ENCODE measurements around the gene NRARP.

NRARP gene

DNA sequence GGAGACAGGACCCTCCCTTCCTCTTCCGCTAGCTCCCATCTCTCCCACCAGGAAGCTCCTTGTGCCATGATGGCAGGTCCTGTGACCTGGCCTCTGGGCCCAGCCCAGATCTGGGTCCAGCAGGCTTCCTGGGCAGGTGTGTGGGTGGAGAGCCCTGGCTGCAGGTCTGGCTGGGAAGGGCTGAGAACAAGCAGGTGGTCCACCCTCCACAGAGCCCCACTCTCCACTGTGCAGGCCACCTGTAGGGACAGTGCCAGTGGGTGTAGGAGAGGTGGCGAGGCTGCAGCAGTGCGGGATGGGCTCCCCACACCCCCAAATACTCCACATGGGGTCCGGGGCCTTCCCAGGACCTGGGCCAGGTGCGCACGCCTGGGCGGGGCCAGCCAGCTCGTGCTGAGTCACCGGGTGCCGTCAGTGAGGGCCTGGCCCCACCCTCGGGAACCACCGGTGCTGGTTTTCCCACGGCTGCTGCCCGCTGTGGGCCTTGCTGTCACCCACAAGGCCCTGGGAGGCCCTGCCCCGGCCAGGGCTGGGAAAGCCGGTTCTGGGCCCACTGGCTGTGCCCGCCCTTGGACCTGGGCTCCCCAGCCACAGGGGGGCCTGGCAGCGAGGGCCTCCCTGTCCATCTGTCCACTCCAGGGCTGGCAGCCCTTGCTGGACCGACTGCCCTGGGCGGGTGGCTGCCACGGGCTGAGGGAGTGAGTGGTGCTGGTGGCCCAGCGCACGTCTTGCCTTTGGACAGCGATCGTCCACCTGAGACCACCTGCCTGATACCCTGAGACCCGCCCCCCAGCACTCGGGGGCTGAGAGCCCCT, 9.3 kb upstream of the NRARP start:
- H3K36me3 ChIP-seq (ENCODE audit: insufficient read depth, low read length) = no peaks in the 10 kb centered on the region
- peaks cover 49% of the 10 kb centered on the region for H3K4me1 ChIP-seq (ENCODE audit: insufficient read depth, low read length)
- no peaks in the 10 kb centered on the region for H3K27me3 ChIP-seq (ENCODE audit: insufficient read depth, low read length)
- H2AFZ ChIP-seq (ENCODE audit: low read depth, low read length) = no peak overlapping the region
- no peaks in the 10 kb centered on the region for H3K9me3 ChIP-seq (ENCODE audit: low read length)
- no peak overlapping the region for H3K4me3 ChIP-seq (ENCODE audit: low read length)

DNA sequence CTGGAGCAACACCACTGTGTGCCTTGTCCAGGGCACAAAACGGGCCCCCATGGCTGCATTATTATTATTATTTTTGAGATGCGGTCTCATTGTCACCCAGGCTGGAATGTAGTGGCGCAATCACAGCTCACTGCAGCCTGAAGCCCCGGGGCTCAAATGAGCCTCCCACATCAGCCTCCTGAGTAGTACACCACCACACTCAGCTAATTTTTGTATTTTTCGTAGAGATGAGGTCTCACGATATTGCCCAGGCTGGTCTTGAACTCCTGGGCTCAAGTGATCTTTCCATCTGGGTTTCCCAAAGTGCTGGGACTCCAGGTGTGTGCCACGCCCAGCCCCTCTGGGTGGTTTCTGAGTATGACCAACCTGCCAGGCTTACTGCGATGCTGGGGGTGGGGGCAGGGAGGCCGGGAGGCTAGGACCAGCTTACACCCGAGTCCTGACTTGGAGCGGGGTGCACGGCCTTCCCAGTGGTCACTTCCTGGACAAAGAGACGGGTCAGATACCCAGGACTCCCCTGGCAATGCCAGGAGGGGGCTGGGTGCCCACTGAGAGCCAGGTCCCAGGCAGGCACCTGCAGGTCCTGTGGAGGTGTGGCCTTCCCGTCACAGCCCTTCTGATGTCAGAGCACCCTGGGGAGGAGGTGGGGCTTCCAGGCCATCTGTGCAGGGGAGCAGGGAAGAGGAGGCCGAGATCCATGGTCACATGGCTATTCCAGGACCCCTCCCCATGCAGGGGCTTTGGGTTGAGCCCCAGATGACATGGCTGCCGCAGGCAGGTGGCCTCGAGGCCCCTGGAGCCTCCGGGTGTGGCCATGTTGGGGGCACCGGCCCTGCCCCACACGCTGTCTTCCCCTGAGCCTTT, 8.3 kb upstream of the NRARP start:
- no peaks in the 10 kb centered on the region for H3K9me3 ChIP-seq (ENCODE audit: low read length)
- no peak overlapping the region for H2AFZ ChIP-seq (ENCODE audit: low read depth, low read length)
- no peak overlapping the region for H3K4me3 ChIP-seq (ENCODE audit: low read length)
- no peaks in the 10 kb centered on the region for H3K27me3 ChIP-seq (ENCODE audit: insufficient read depth, low read length)
- H3K4me1 ChIP-seq (ENCODE audit: insufficient read depth, low read length) = peaks cover 55% of the 10 kb centered on the region
- no peaks in the 10 kb centered on the region for H3K36me3 ChIP-seq (ENCODE audit: insufficient read depth, low read length)

DNA sequence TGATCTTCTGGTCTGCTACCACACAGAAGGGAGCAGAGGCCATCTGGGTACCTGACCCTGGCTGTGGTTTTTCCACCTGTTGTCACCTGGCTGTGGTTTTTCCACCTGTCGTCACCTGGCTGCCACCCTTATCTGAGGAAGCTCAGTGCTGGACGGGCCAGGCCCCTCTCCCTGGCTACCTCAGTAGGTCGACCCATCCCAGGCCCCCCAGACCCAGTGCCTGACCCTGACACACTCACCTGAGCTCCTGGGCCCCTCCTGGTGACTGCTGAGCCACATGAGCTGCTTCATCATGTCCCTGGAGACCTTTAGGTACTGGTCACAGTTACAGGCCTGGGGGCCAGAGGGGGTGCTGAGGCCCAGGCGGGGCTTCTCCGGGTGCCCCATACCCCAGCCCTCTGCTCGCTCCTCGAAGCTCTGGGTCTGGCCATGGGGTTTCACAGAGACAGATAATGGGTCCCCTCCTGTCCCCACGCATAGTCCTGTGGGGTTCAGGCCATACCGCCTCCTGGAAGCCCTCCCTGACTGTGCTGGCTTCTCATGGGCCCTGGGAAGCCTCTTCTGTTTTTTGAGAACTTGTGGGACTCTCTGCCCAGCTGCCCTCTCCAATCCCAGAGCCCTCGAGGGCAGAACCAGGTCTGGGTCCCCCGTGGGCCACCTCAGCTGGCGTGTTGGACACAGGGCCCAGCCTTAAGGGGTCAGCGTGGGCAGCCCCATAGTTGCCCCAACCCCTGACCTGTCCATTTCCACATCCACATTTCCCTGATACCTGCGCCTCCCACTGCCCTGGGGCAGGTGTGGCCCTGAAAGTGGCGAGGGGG, 7.5 kb upstream of the NRARP start:
- peaks cover 55% of the 10 kb centered on the region for H3K4me1 ChIP-seq (ENCODE audit: insufficient read depth, low read length)

DNA sequence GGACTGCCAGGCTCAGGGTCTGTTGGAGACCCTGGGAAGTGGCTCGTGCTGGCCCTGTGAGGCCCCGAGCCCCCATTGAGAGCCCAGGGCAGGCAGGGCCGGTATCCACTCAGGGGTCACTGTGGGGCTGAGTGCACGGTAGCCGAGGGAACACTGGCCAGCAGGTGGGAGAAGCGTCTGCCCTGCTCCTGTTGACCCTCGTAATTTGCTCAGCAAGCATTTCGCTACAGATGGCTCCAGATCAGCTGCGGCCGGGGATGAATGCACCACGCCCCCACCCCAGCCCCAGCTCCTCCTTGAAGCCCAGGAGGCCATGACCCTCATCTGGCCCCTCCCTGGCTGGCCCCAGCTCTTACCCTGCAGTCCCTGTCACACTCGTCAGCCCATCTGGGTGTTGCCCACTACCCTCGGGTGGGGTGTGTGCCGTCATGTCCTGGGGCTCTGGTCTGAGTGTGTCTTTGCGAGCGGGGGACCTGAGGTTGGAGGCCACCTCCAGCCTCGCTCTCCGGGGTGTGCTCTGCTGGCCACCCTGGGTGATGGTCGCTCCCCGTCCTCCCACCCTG, 6.1 kb upstream of the NRARP start:
- H3K36me3 ChIP-seq (ENCODE audit: insufficient read depth, low read length) = no peaks in the 10 kb centered on the region
- H3K9me3 ChIP-seq (ENCODE audit: low read length) = no peaks in the 10 kb centered on the region
- H3K27me3 ChIP-seq (ENCODE audit: insufficient read depth, low read length) = no peaks in the 10 kb centered on the region
- H2AFZ ChIP-seq (ENCODE audit: low read depth, low read length) = no peak overlapping the region
- H3K4me3 ChIP-seq (ENCODE audit: low read length) = no peak overlapping the region
- peaks cover 56% of the 10 kb centered on the region for H3K4me1 ChIP-seq (ENCODE audit: insufficient read depth, low read length)

More for the DNA sequence above, 7.5 kb upstream of the NRARP start:
- Histone ChIP-seq H3K27me3 (ENCODE audit: insufficient read depth, low read length) (no peaks in the 10 kb centered on the region), H3K9me3 (ENCODE audit: low read length) (no peaks in the 10 kb centered on the region), H3K4me3 (ENCODE audit: low read length) (no peak overlapping the region), H3K36me3 (ENCODE audit: insufficient read depth, low read length) (no peaks in the 10 kb centered on the region), H2AFZ (ENCODE audit: low read depth, low read length) (no peak overlapping the region)

DNA sequence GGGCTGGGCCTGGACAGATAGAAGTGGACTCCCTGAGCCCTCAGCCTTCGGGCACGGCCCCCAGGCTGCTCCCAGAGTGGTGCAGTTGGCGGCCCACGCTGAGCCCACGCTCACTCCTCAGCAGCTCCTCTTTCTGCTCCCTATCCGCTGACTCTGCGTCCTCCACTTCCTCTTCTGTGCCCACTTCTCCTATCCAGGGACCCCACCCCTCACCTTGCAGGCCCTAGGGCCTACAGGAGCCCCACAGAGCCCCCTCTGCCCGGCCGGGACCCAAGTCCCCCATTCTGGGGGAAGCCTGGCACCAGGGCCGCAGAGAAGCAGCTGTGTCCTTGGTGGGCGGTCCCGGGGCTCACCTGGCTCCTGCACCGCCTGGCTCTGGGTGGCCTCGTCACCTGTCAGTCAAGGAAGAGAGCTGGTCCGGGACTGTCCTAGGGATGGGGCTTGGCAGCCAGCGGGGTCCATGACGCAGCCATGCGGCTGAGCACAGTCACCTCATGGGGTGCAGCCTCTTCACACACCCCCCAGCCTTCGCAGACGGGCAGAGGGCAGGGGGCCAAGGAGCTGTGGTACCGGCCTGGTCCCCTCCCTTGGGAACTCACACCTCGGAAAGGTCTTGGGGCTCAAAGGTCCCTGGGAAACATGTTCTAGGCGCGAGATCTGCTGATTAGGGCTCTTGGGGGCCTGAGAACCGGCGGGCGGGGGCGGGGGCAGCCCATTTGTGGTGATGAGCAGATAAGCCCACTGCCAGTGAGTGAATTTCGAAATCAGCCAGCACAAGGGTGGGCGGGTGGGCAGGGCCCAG, 5.4 kb upstream of the NRARP start:
- H3K9me3 ChIP-seq (ENCODE audit: low read length) = no peaks in the 10 kb centered on the region
- H3K4me1 ChIP-seq (ENCODE audit: insufficient read depth, low read length) = peaks cover 62% of the 10 kb centered on the region
- no peaks in the 10 kb centered on the region for H3K36me3 ChIP-seq (ENCODE audit: insufficient read depth, low read length)
- no peaks in the 10 kb centered on the region for H3K27me3 ChIP-seq (ENCODE audit: insufficient read depth, low read length)
- H2AFZ ChIP-seq (ENCODE audit: low read depth, low read length) = no peak overlapping the region
- no peak overlapping the region for H3K4me3 ChIP-seq (ENCODE audit: low read length)

DNA sequence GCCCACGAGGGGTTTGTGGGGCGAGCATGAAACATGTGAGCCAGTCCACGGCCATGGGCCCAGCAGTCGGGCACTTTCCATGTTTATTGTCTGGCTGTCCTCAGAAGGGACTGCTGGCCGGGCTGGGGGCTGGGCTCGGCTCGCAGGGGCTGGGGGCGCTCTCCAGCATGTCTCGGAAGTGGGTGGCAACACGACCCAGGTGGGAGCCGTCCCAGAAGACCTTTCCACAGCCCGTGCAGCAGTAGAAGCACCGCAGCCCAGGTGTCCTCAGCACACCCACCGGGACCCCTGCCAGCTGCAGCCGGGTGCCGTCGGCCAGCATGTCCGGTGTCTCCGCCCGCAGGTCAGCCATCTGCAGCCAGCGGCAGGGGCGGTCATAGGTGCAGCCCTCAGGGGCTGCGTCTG, 4.8 kb upstream of the NRARP start:
- Histone ChIP-seq H3K36me3 (ENCODE audit: insufficient read depth, low read length) (no peaks in the 10 kb centered on the region), H3K4me3 (ENCODE audit: low read length) (no peak overlapping the region), H3K4me1 (ENCODE audit: insufficient read depth, low read length) (peaks cover 63% of the 10 kb centered on the region), H2AFZ (ENCODE audit: low read depth, low read length) (no peak overlapping the region), H3K9me3 (ENCODE audit: low read length) (no peaks in the 10 kb centered on the region), H3K27me3 (ENCODE audit: insufficient read depth, low read length) (no peaks in the 10 kb centered on the region)

DNA sequence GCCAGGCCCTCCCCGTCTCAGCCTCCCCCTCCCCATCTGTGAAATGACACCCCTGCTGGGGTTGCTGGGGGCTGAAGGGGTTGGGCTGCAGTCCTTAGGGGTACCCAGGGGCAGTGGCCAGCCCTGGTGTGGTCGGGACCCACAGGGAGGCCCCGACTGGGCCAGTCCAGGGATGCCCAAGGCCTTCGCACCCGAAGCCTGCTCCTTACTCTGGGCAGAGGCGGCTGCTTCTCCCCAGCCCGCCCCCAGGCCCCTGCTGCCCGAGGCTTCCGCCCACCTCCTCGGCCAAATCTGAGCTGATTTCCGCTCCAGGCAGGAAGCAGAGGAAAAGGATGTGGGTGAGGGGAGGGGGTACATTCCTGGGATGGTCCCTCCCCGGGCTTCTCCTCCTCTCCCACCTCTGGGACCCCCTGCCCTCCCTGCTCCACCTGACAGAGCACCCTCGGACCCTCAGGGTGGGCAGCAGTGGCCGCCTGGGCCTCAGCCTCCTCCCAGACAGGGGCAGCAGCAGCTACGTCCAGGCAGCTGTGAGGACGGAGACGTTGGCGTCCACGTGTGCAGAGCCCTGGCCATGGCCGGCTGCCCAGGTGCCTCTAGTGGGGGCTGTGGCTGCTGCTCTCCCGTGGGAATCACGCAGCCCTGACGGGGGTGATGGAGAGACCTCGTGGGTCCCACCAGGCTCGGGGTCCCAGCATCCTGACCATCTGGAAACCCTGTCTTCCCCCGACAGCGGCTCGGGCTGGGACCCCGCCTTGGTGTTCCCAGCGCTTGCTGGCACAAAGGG, 4.2 kb upstream of the NRARP start:
- Histone ChIP-seq H2AFZ (ENCODE audit: low read depth, low read length) (no peak overlapping the region), H3K27me3 (ENCODE audit: insufficient read depth, low read length) (no peaks in the 10 kb centered on the region), H3K9me3 (ENCODE audit: low read length) (no peaks in the 10 kb centered on the region), H3K4me3 (ENCODE audit: low read length) (no peak overlapping the region), H3K36me3 (ENCODE audit: insufficient read depth, low read length) (no peaks in the 10 kb centered on the region), H3K4me1 (ENCODE audit: insufficient read depth, low read length) (peaks cover 62% of the 10 kb centered on the region)

DNA sequence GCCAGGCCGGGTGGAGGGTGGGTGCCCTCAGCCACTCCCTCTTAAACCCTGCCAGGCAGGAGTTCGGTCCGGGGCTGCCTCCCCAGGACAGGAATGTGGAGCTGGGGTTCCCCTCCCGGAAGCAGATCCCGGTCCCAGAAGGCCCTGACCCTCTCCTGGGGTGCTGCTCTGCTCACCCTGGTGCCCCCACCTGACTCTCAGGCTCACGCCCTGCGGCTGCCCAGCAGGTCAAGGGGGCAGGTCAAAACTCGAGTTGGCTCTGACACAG, 3.7 kb upstream of the NRARP start:
- Histone ChIP-seq H3K4me1 (ENCODE audit: insufficient read depth, low read length) (peaks cover 57% of the 10 kb centered on the region), H3K27me3 (ENCODE audit: insufficient read depth, low read length) (no peaks in the 10 kb centered on the region), H2AFZ (ENCODE audit: low read depth, low read length) (no peak overlapping the region), H3K4me3 (ENCODE audit: low read length) (no peak overlapping the region), H3K36me3 (ENCODE audit: insufficient read depth, low read length) (no peaks in the 10 kb centered on the region), H3K9me3 (ENCODE audit: low read length) (no peaks in the 10 kb centered on the region)

DNA sequence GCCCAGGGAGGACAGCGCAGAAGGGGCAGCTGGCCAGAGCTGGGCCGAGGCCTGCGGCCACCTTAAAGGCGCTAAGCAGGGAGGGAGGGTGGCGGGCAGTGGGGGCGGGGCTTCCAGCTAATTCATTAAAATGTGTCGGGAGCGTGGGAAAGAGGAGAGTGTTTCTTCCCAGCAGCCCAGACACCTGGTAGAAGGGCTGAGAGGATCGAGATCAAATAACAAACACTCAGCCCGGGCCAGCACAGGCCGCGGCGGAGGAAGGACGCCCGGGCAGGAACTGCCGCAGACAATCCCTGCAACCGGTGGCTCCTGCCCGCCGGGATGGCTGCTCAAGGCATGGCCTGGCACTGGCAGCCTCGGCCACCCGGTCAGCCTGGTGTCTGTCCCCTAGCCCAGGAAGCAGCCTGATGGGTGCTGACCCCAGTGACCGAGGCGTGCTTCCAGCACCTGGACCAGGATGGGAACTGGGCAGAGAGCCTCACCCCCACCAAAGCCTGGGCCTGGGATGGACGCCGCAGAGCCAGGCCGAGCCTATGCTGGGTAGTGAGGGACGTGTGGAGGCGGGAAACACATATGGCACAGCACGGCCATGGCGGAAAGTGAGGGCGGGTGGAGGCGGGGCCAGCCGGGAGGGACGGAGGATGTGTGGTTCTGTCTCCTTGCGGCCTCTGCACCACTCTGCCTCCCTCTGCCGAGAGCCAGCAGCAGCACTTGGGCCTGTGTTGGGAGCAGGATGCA, 3.2 kb upstream of the NRARP start:
- Histone ChIP-seq H3K4me3 (ENCODE audit: low read length) (no peak overlapping the region), H2AFZ (ENCODE audit: low read depth, low read length) (no peak overlapping the region), H3K36me3 (ENCODE audit: insufficient read depth, low read length) (no peaks in the 10 kb centered on the region), H3K4me1 (ENCODE audit: insufficient read depth, low read length) (peaks cover 56% of the 10 kb centered on the region), H3K9me3 (ENCODE audit: low read length) (no peaks in the 10 kb centered on the region), H3K27me3 (ENCODE audit: insufficient read depth, low read length) (no peaks in the 10 kb centered on the region)

DNA sequence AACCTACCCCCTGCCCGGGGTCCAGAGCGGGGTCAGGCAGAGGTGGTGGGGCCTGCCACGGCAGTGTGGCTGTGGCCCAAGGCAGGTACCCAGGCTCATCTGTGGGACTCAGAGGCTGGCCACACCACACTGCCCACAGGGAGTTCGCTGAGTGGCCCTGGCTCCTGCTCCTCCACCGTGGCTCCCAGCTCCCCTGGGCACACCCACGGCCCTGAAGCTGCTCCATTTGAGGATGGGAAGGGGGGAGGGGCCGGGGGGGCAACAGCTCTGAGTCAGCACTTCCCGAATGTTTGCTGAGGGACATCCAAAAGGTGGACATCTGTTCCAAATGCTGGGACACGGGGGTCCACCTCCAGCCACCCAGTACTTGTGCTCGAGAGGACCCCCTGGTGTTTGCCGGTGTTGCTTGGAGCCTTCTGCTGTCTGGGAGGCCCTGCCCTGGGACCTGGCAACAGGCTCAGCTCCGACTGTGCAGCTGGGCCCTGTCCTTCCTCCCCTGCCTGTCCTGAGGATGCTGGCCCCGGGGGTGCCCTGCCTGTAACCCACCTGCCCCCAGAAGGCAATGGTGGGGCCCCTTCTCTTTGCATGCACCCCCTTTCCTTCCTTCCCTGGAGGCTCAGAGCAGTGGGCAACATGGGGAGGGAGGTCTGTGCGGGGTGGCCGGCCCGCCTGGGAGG, 2.5 kb upstream of the NRARP start:
- Histone ChIP-seq H3K4me3 (ENCODE audit: low read length) (no peak overlapping the region), H3K4me1 (ENCODE audit: insufficient read depth, low read length) (peaks cover 62% of the 10 kb centered on the region), H3K9me3 (ENCODE audit: low read length) (no peaks in the 10 kb centered on the region), H3K27me3 (ENCODE audit: insufficient read depth, low read length) (no peaks in the 10 kb centered on the region), H3K36me3 (ENCODE audit: insufficient read depth, low read length) (no peaks in the 10 kb centered on the region), H2AFZ (ENCODE audit: low read depth, low read length) (no peak overlapping the region)

DNA sequence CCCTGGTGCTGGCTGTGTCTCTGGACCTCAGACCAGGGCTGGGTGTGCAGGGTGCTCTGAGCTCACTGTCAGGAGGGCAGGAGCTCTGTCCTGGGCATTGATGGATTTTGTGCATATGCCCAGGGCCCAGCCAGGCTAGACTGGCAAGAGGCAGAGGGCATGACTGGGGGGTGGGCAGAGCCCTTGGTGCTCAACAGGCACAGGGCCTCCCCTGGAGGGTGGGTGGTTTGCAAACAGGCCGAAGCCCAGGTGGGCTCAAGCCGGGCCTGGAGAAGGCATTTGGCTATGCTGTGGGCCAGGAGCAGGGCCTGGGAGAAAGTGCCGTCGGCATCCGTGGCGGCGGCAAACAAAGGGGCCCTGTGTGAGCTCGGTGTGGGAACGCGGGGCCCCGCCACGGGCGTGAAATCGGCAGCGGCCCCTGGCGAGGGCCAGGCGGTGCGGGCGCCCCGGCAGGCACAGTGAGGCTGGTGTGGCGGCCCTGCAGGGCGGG, 1.9 kb upstream of the NRARP start:
- Histone ChIP-seq H2AFZ (ENCODE audit: low read depth, low read length) (no peak overlapping the region), H3K4me3 (ENCODE audit: low read length) (no peak overlapping the region), H3K27me3 (ENCODE audit: insufficient read depth, low read length) (no peaks in the 10 kb centered on the region), H3K36me3 (ENCODE audit: insufficient read depth, low read length) (no peaks in the 10 kb centered on the region), H3K9me3 (ENCODE audit: low read length) (no peaks in the 10 kb centered on the region), H3K4me1 (ENCODE audit: insufficient read depth, low read length) (peaks cover 68% of the 10 kb centered on the region)

All from neuron (in vitro differentiated cells).